Endothelial cell of umbilical vein (primary cell): Measurements from ENCODE around the gene FBXO2. TPM values are rescaled to one million over a fixed set of nuclear protein-coding genes. Genes with fewer than 3 reads are reported as not detected.

Source experiments
- BruUV-seq: library from RNA; stranded (reverse); fragments of 400-500 nt; replicated peaks from 2 replicates; lab custom pipeline; 2021; lab: Mats Ljungman, UMichigan
- CTCF ChIA-PET: fragments of 300-600, 350-600 bp; sonication (Branson Sonifier 250); formaldehyde crosslinking; loops from one replicate; lab custom pipeline; 2021; ENCODE audit warnings: antibody characterized with exemption, inconsistent platforms; lab: Charles Lee
- POLR2A ChIA-PET: fragments of 300-600, 350-600 bp; sonication (Branson Sonifier 250); formaldehyde crosslinking; loops from one replicate; lab custom pipeline; 2021; ENCODE audit warnings: antibody characterized with exemption, inconsistent platforms; lab: Charles Lee
- DNase-seq: peaks from one replicate; pipeline ENCODE4 v3.0.0-alpha.2; 2011; ENCODE audit warnings: low read depth, low spot score
- FAIRE-seq: peaks from 2 replicates; lab custom pipeline; 2011; peaks lifted over from hg19 to GRCh38; lab: Jason Lieb, UNC
- H2AFZ ChIP-seq: 2 replicates; pipeline ENCODE4 v1.6.0; 2012; ENCODE audit warnings: low read depth, low read length, control low read depth, inconsistent platforms
- H3K27ac ChIP-seq: 2 replicates; pipeline ENCODE4 v1.5.1; 2011; ENCODE audit warnings: low read depth, mild to moderate bottlenecking, control low read depth, low read length, moderate library complexity; ENCODE audit not compliant: insufficient read depth
- H3K27me3 ChIP-seq, 2 experiments: 2 replicates each; pipeline versions ENCODE4 v1.6.0 to v1.6.1; 2011; ENCODE audit warnings: low read length in 2 of 2, mixed read lengths in 1 of 2; ENCODE audit not compliant: control insufficient read depth in 2 of 2, insufficient read depth in 2 of 2
- H3K36me3 ChIP-seq, 2 experiments: 2 replicates in 1 of 2; 3 replicates in 1 of 2; pipeline ENCODE4 v1.5.1; 2011; ENCODE audit warnings: low read length in 2 of 2, mild to moderate bottlenecking in 1 of 2, moderate library complexity in 1 of 2; ENCODE audit not compliant: control insufficient read depth in 2 of 2, insufficient read depth in 2 of 2; ENCODE audit errors: extremely low read depth in 1 of 2
- H3K4me1 ChIP-seq: 3 replicates; pipeline ENCODE4 v1.5.1; 2011; ENCODE audit warnings: mild to moderate bottlenecking, low read length; ENCODE audit not compliant: control insufficient read depth, insufficient read depth; ENCODE audit errors: extremely low read depth
- H3K4me2 ChIP-seq: 2 replicates; pipeline ENCODE4 v1.6.1; 2011; ENCODE audit warnings: low read length, control low read depth, mixed read lengths; ENCODE audit not compliant: insufficient read depth
- H3K4me3 ChIP-seq, 3 experiments: fragments of 200-600 bp in 1 of 3; sonication (generic), shearing (Covaris generic) in 1 of 3; replicated peaks in 1 of 3; 2 replicates each; pipeline ENCODE4 v1.5.1; 2011 to 2016; ENCODE audit warnings: control low read depth in 3 of 3, low read length in 3 of 3, mild to moderate bottlenecking in 2 of 3, inconsistent platforms in 1 of 3, low read depth in 1 of 3, moderate library complexity in 1 of 3; ENCODE audit not compliant: insufficient read depth in 1 of 3
- H3K79me2 ChIP-seq: 2 replicates; pipeline ENCODE4 v1.6.0; 2012; ENCODE audit warnings: low read length, inconsistent platforms; ENCODE audit not compliant: control insufficient read depth, insufficient read depth
- H3K9ac ChIP-seq: replicated peaks from 2 replicates; pipeline ENCODE3; 2011; ENCODE audit warnings: low read length, control low read depth; ENCODE audit not compliant: insufficient read depth; ENCODE audit errors: extremely low read depth
- H3K9me1 ChIP-seq: replicated peaks from 3 replicates; pipeline ENCODE4 v1.6.0; 2011; ENCODE audit warnings: mild to moderate bottlenecking, low read length; ENCODE audit not compliant: control insufficient read depth, insufficient read depth; ENCODE audit errors: extremely low read depth
- H3K9me3 ChIP-seq: replicated peaks from 2 replicates; pipeline ENCODE4 v1.5.1; 2012; ENCODE audit warnings: low read length, inconsistent platforms; ENCODE audit not compliant: control insufficient read depth, insufficient read depth
- H4K20me1 ChIP-seq: replicated peaks from 2 replicates; pipeline ENCODE3; 2011; ENCODE audit warnings: mild to moderate bottlenecking, low read length; ENCODE audit not compliant: control insufficient read depth, insufficient read depth; ENCODE audit errors: extremely low read depth
- EZH2 ChIP-seq: IDR thresholded peaks from 2 replicates; pipeline ENCODE4 v1.6.1; 2012; ENCODE audit warnings: borderline replicate concordance, low read depth, mild to moderate bottlenecking, moderate library complexity, low read length, inconsistent platforms; ENCODE audit not compliant: severe bottlenecking
- FOS ChIP-seq: IDR thresholded peaks from 2 replicates; pipeline ENCODE4 v1.6.1; 2011; ENCODE audit warnings: mild to moderate bottlenecking, low read length, moderate library complexity, borderline replicate concordance; ENCODE audit not compliant: insufficient read depth
- GATA2 ChIP-seq: IDR thresholded peaks from 2 replicates; pipeline ENCODE4 v1.7.0; 2011; ENCODE audit warnings: low read depth, mild to moderate bottlenecking, moderate library complexity, mixed read lengths, low read length; ENCODE audit not compliant: insufficient read length, insufficient read depth
- JUN ChIP-seq: IDR thresholded peaks from 2 replicates; pipeline ENCODE4 v1.6.1; 2011; ENCODE audit warnings: borderline replicate concordance, low read depth; ENCODE audit not compliant: insufficient read length, insufficient read depth
- MYC ChIP-seq: IDR thresholded peaks from one replicate; pipeline ENCODE4 v1.6.1; 2011; ENCODE audit warnings: mild to moderate bottlenecking, low read depth, low read length
- POLR2A ChIP-seq: IDR thresholded peaks from 2 replicates; pipeline ENCODE4 v1.6.1; 2012; ENCODE audit warnings: low read depth, mild to moderate bottlenecking, control low read depth, low read length
- POLR2AphosphoS5 ChIP-seq: IDR thresholded peaks from 2 replicates; pipeline ENCODE4 v1.6.1; 2012; ENCODE audit warnings: low read depth, mild to moderate bottlenecking, control low read depth, low read length, moderate library complexity; ENCODE audit not compliant: insufficient read depth
- dilution Hi-C: fragments of 300-500 bp; cut with MboI; formaldehyde crosslinking; loops from one replicate; pipeline ENCODE4 v1.15.0; 2019; ENCODE audit warnings: low sequenced_read_pairs; ENCODE audit not compliant: extremely low pct_ligation_motif_present
- intact Hi-C: fragments of 100-400 bp; cut with micrococcal nuclease; formaldehyde crosslinking; loops from one replicate; pipeline ENCODE4 v1.10.0; 2022
- polyA plus RNA-seq, 4 experiments: library from polyadenylated mRNA; depleted of rRNA in 3 of 4; stranded (reverse) in 3 of 4; unstranded in 1 of 4; fragments of >200 nt; gene quantifications; 2 replicates each; pipeline versions ENCODE4 v1.2.1 to v1.2.3, GENCODE V29; 2011 to 2012; ENCODE audit warnings: missing spikeins in 1 of 4
- total RNA-seq: library from RNA; stranded (reverse); gene quantifications from 2 replicates; pipeline ENCODE4 v1.2.3, GENCODE V29; 2021
- TF ChIP-seq, protein P1 (sequence below): IDR thresholded peaks from 2 replicates; pipeline ENCODE4 v1.6.1; 2011; ENCODE audit not compliant: insufficient read depth, insufficient read length
- TF ChIP-seq, protein P2 (sequence below), 2 donors: IDR thresholded peaks; 1 replicate in 1 of 2; 2 replicates in 1 of 2; pipeline ENCODE4 v1.5.1; 2011; ENCODE audit warnings: low read length in 2 of 2, mild to moderate bottlenecking in 2 of 2, moderate library complexity in 2 of 2, control low read depth in 1 of 2, inconsistent platforms in 1 of 2, low read depth in 1 of 2; ENCODE audit not compliant: insufficient read depth in 1 of 2; ENCODE audit errors: extremely low read depth in 1 of 2

Gene FBXO2
- total and polyA plus RNA-seq, 2 donors (not counting 3 experiments of a cell fraction or from before 2014, with no cell fraction given), result 0.42 to 0.91 TPM

DNA sequence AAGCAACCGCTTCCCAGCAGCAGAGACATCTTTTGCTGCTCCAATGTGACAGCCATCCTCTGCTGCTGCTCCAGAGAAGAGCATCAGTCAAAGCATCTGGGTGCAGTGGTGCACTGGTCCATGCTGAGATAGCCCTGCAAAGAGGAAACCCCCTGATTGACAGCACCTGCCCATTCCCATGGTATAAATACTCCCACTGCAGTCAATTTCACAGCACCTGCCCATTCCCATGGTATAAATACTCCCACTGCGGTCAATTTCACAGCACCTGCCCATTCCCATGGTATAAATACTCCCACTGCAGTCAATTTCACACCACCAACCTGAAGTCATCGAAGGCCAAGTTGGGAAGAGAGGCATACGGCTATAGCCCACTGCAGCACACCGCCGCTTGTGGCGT lies 25.5 kb downstream of the FBXO2 start:
- intact Hi-C loops, result no loop called here
- Histone ChIP-seq H3K36me3 (no peaks in the 10 kb centered on the region), H3K27ac (no peak overlapping the region), H3K4me2 (no peak overlapping the region), H2AFZ (no peak overlapping the region), H3K4me1 (no peaks in the 10 kb centered on the region), H3K27me3 (no peaks in the 10 kb centered on the region), H4K20me1 (no peaks in the 10 kb centered on the region), H3K4me3 (no peak overlapping the region), H3K9me1 (no peaks in the 10 kb centered on the region), H3K9ac (no peak overlapping the region), H3K79me2 (no peaks in the 10 kb centered on the region), H3K9me3 (no peaks in the 10 kb centered on the region)
- no peak for FAIRE-seq
- no peak for DNase-seq
- CTCF ChIA-PET, result no interaction called here
- POLR2A ChIA-PET, result no interaction called here
- TF ChIP-seq, protein P1, sequence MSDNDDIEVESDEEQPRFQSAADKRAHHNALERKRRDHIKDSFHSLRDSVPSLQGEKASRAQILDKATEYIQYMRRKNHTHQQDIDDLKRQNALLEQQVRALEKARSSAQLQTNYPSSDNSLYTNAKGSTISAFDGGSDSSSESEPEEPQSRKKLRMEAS, result no peak
- TF ChIP-seq POLR2A, result no peak
- TF ChIP-seq FOS, result no peak
- TF ChIP-seq POLR2AphosphoS5, result no peak
- TF ChIP-seq, protein P2, sequence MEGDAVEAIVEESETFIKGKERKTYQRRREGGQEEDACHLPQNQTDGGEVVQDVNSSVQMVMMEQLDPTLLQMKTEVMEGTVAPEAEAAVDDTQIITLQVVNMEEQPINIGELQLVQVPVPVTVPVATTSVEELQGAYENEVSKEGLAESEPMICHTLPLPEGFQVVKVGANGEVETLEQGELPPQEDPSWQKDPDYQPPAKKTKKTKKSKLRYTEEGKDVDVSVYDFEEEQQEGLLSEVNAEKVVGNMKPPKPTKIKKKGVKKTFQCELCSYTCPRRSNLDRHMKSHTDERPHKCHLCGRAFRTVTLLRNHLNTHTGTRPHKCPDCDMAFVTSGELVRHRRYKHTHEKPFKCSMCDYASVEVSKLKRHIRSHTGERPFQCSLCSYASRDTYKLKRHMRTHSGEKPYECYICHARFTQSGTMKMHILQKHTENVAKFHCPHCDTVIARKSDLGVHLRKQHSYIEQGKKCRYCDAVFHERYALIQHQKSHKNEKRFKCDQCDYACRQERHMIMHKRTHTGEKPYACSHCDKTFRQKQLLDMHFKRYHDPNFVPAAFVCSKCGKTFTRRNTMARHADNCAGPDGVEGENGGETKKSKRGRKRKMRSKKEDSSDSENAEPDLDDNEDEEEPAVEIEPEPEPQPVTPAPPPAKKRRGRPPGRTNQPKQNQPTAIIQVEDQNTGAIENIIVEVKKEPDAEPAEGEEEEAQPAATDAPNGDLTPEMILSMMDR (IDR thresholded peaks at IDR 0.05; ENCODE audit: extremely low read depth in 1 of 2, insufficient read depth in 1 of 2, low read depth in 1 of 2, low read length in 2 of 2), result no peak
- no peak for TF ChIP-seq MYC
- TF ChIP-seq EZH2, result no peak
- TF ChIP-seq JUN, result no peak
- no peak for TF ChIP-seq GATA2
- no TSS peak for BruUV-seq
- dilution Hi-C loops, result no loop called here
